SJCRH30 (cell line): ENCODE data around the gene LDLRAD4. TPM values are rescaled to one million over a fixed set of nuclear protein-coding genes. Genes with fewer than 3 reads are reported as not detected.

Experiments
- DNase-seq, 2 experiments: peaks; one replicate each; pipeline ENCODE4 v3.0.0-alpha.2; 2015 to 2020
- H3K27ac ChIP-seq: fragments of 250-450 bp; sonication (Bioruptor Pico); 2 replicates; pipeline ENCODE4 v1.5.1; 2020; ENCODE audit warnings: mild to moderate bottlenecking, moderate library complexity
- H3K27me3 ChIP-seq: fragments of 250-450 bp; sonication (Bioruptor Pico); 2 replicates; pipeline ENCODE4 v1.5.1; 2020; ENCODE audit warnings: mild to moderate bottlenecking, moderate library complexity
- H3K36me3 ChIP-seq: fragments of 250-450 bp; sonication (Bioruptor Pico); 2 replicates; pipeline ENCODE4 v1.5.1; 2020; ENCODE audit warnings: mild to moderate bottlenecking, moderate library complexity
- H3K4me1 ChIP-seq: fragments of 250-450 bp; sonication (Bioruptor Pico); 2 replicates; pipeline ENCODE4 v1.5.1; 2020; ENCODE audit warnings: mild to moderate bottlenecking, moderate library complexity
- H3K4me3 ChIP-seq: fragments of 250-450 bp; sonication (Bioruptor Pico); 2 replicates; pipeline ENCODE4 v1.5.1; 2020; ENCODE audit warnings: mild to moderate bottlenecking, moderate library complexity
- H3K9me3 ChIP-seq: fragments of 250-450 bp; sonication (Bioruptor Pico); replicated peaks from 2 replicates; pipeline ENCODE4 v1.5.1; 2020; ENCODE audit warnings: mild to moderate bottlenecking, moderate library complexity
- total RNA-seq: library from RNA; depleted of rRNA; stranded (reverse); fragments of >200 nt; shearing (Covaris generic); gene quantifications from 2 replicates; pipeline ENCODE4 v1.2.3, GENCODE V29; 2014

LDLRAD4 gene
- total RNA-seq, 1 experiment from 2014 or later, result 0.26 TPM

DNA sequence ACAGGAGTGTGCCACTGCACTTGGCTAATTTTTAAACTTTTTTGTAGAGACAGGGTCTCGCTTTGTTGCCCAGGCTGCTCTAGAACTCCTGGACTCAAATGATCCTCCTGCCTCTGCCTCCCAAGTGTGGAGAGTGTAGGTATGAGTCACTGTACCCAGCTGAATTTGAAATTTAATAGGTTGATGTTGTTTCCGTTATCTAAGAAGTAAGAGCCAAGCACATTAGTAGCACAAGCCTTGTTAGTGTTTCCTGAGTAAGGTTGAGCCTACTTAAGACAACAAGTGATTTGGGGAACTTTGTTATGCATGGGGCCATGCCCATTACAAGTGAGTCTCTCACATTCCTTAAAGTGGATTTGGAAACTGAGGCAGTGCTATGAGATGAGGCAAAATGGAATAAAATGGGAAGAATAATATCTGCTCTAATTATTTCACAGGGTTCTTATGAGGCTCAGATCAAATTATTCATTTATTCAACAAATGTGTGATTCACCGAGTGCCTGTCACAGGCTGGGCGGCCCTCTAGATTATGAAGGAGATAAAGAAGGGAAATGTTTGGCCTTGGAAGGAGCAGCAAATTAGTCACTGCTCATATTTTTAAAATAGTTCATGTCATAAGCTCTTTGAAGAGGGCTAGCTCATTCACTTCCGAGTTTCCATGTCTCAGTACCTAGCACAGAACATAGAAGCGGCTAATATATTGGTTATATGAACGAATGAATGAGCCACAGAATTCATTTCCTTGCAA lies 217.2 kb downstream of the LDLRAD4 start:
- no peak overlapping the region for H3K27ac ChIP-seq
- no peak for DNase-seq
- H3K36me3 ChIP-seq, result no peaks in the 10 kb centered on the region

DNA sequence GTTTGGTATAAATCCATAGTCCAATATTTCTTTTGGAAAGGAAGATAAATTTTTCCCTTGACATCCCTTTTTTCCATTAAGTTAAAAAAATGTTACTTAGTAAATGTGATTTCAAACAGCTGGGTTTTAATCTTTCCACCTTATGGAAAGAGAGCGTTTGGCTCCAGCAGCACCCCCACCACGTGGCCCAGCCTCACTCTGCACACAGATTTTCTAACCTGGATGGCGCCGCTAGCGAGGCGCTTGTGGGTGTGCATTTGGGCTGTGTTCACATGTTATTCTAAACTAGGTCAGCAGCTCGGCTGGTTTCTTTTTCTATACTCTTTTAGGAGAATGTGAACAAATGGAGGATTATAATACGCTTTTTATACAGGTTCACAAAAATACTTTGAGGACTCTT lies 218.0 kb downstream of the LDLRAD4 start:
- no peaks in the 10 kb centered on the region for H3K4me1 ChIP-seq
- no peaks in the 10 kb centered on the region for H3K27me3 ChIP-seq
- H3K36me3 ChIP-seq, result no peaks in the 10 kb centered on the region
- no peak overlapping the region for H3K4me3 ChIP-seq
- DNase-seq, result no peak
- no peaks in the 10 kb centered on the region for H3K9me3 ChIP-seq
- no peak overlapping the region for H3K27ac ChIP-seq

More for the DNA sequence above, 217.2 kb downstream of the LDLRAD4 start:
- no peak overlapping the region for H3K4me3 ChIP-seq
- H3K4me1 ChIP-seq, result no peaks in the 10 kb centered on the region
- no peaks in the 10 kb centered on the region for H3K9me3 ChIP-seq
- H3K27me3 ChIP-seq, result no peaks in the 10 kb centered on the region

DNA sequence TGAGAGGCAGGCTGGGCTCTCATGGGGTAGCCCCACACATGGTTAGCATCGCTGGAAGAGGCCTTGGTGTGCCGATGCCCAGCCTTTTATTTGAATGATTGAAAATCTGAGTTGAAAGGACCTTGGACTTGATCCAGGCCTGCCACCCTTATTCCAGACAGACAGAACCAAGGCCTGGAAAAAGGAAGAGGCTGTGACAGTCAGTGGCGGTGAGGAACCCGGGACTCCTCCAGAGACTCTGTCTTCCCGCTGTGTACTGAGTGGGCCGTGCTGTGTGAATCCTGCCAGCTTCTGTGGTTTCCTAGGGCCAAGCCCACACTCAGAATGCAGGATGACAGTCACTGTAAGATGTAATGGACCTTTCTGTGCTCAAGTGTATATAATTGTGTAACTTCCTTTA lies 218.5 kb downstream of the LDLRAD4 start:
- H3K4me1 ChIP-seq, result no peaks in the 10 kb centered on the region
- H3K4me3 ChIP-seq, result no peak overlapping the region
- no peak overlapping the region for H3K27ac ChIP-seq
- no peaks in the 10 kb centered on the region for H3K36me3 ChIP-seq
- DNase-seq, result no peak
- no peaks in the 10 kb centered on the region for H3K9me3 ChIP-seq
- H3K27me3 ChIP-seq, result no peaks in the 10 kb centered on the region

DNA sequence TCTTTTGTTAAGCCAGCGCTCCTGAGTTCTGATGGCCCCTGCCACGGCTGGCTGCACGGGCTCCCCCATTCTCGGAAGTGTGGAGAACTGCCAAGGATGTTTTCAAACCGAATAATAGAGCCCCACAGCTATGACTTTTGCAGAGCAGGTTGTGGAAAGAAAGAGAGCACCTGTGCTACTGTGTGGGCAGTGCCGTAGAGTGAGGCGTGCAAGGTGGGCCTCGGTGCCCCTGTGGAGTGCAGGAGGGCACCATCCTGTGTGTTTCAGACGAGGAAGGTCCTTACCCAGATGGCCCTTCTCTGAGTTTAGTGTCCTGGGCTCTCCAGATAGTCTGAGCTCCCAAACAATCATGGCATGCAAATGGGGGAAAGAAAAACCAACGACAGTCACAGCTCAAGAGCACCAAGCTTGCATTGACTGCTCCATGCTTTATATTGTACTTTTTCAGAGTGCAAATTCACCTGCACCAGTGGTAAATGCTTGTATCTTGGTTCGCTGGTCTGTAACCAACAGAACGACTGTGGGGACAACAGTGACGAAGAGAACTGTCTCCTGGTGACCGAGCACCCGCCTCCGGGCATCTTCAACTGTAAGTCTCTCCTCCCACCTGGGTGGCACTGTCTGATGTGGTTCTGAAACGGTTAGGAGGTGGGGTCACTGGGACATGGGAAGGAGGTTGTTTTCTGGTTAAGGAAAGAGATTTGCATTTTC lies 219.4 kb downstream of the LDLRAD4 start:
- Histone ChIP-seq H3K4me3 (no peak overlapping the region), H3K27me3 (no peaks in the 10 kb centered on the region), H3K9me3 (no peaks in the 10 kb centered on the region), H3K27ac (no peak overlapping the region), H3K4me1 (no peaks in the 10 kb centered on the region), H3K36me3 (no peaks in the 10 kb centered on the region)
- DNase-seq, result no peak

DNA sequence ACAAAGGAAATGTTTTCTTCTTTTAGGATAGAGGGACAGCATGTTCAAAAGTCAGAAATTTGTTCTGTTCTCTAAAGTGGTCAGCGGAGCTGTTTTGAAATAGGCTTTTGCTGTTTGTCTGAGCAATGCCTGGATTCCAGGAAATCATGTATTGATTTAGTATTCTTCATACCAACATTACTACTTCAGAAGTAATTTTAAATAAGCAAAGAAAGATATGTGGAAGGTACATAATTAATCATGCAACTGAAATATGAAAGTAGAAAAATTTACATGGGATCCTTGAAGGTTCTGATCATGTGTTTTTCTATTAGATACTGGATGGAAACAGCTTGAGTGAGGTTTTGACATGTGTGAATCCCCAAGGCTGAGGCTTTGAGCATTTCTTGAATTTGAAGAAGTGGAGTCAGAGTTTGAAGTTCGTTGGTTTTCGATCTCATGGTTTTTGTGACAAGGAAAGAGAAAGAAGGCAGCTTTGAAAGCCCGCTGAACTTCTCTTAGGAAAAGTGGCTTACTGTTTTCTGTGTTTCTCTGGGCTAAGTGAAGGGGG lies 220.0 kb downstream of the LDLRAD4 start:
- Histone ChIP-seq H3K4me3 (no peak overlapping the region), H3K27me3 (no peaks in the 10 kb centered on the region), H3K9me3 (no peaks in the 10 kb centered on the region), H3K36me3 (no peaks in the 10 kb centered on the region), H3K27ac (no peak overlapping the region), H3K4me1 (no peaks in the 10 kb centered on the region)
- DNase-seq, result no peak

DNA sequence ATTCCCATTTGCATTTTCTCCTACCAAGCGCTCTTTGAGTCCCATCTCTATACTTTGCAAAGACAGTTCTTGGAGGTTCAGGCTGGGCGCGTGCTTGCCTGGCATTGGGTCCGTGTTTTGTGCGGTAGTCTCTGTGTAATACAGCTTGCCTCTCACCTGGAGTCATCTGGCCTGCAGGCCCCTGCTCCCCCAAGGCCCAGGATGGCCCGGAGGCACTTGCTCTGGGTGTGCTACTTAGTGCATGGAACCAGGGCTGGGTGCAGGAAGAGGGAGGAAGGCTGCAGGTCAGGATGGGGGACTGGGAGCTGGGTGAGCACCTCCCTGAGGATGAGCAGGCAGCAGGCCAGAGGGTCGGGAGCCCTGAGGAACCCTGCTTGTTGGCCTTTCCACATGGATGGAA lies 220.9 kb downstream of the LDLRAD4 start:
- no peak overlapping the region for H3K4me3 ChIP-seq
- H3K9me3 ChIP-seq, result no peaks in the 10 kb centered on the region
- H3K27ac ChIP-seq, result no peak overlapping the region
- no peak for DNase-seq
- H3K36me3 ChIP-seq, result no peaks in the 10 kb centered on the region
- no peaks in the 10 kb centered on the region for H3K27me3 ChIP-seq
- H3K4me1 ChIP-seq, result no peaks in the 10 kb centered on the region

DNA sequence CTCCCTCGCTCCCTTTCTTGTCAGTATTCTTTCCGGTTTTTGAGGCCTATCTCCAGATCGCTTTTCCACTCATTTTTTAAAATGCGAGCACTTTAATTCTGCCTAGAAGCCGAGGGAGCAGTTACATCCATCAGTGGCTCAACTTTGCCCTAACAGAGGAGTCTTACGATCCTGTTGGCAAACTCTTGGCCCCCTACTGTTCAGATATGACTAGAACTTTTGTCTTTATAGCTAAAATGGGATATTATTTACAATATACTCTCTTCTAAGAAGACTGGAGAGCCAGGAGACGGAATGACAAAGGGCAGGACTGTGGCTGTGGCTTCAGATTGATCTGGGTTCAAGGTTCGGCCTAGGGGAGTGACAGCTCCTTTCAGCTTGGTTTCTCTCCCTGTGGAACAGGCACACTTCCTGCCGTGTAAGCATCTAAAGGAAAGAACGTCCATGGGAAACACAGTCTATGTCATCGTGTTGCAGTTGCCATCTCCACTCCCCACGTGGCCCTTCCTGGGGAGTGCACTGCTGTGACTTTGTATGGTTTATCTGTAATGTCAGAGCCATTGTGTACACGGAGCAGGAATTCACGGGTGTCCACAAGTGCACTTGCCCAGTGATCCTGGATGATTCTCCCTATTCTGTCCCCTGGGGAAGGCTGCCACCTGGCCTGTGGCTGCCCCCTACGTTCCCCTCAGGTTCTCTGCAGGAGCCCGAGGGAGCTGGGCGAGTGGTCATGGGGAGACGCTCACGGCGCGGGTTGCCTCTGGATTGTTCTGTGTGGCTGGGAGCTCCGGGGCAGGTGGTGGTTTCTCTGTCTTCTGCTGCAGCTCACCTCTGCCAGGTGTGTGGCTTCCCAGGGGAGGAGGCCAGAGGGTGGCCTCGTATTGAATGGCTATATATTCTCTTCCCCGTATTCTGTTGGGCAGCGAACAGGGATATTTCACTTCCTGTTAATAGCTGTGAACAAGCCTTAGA lies 222.0 kb downstream of the LDLRAD4 start:
- no peak for DNase-seq
- no peaks in the 10 kb centered on the region for H3K9me3 ChIP-seq
- H3K36me3 ChIP-seq, result no peaks in the 10 kb centered on the region
- H3K4me1 ChIP-seq, result no peaks in the 10 kb centered on the region
- H3K4me3 ChIP-seq, result no peak overlapping the region
- H3K27me3 ChIP-seq, result no peaks in the 10 kb centered on the region
- no peak overlapping the region for H3K27ac ChIP-seq

DNA sequence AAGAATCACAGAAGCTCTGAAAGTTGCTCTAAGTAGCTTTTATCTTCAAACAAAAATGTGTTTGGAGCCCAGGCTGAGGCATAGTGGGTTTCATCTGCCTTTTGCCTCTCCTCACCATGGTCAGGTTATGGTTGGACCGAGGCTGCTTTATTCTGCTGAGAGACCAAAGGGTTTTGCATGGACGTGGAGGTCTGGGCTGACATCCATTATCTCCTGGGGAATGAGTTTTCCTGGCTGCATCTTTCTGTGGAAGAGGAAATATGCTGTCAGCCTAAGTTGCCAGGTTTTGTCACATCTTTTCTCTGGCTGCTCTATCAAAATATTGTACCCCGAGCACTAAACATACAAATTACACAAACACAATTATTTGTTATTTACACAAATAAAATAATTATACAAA lies 223.2 kb downstream of the LDLRAD4 start:
- no peaks in the 10 kb centered on the region for H3K36me3 ChIP-seq
- no peak overlapping the region for H3K27ac ChIP-seq
- H3K27me3 ChIP-seq, result no peaks in the 10 kb centered on the region
- no peak overlapping the region for H3K4me3 ChIP-seq
- no peaks in the 10 kb centered on the region for H3K9me3 ChIP-seq
- no peak for DNase-seq
- no peaks in the 10 kb centered on the region for H3K4me1 ChIP-seq

DNA sequence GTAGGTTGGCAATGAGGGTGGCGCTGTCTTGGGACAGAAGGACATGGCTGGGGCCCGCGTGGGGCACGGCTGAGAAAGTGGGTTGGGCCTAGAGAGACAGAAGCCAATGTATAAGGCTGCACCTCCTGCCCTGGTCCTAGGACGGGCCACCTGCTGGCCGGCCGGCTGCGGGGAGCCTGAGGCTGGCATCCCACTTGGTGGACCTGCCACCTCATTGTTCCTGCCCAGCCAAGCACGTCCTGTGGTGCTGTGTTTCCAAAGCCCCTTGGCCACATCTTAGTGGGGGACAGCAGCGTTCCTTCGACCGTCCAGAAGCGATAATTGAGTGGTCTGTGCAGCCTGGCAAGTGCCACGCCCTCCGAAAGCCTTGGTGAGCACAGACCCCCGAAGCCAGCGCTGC lies 223.9 kb downstream of the LDLRAD4 start:
- Histone ChIP-seq H3K27me3 (no peaks in the 10 kb centered on the region), H3K4me3 (no peak overlapping the region), H3K36me3 (no peaks in the 10 kb centered on the region), H3K9me3 (no peaks in the 10 kb centered on the region), H3K4me1 (no peaks in the 10 kb centered on the region), H3K27ac (no peak overlapping the region)
- no peak for DNase-seq

DNA sequence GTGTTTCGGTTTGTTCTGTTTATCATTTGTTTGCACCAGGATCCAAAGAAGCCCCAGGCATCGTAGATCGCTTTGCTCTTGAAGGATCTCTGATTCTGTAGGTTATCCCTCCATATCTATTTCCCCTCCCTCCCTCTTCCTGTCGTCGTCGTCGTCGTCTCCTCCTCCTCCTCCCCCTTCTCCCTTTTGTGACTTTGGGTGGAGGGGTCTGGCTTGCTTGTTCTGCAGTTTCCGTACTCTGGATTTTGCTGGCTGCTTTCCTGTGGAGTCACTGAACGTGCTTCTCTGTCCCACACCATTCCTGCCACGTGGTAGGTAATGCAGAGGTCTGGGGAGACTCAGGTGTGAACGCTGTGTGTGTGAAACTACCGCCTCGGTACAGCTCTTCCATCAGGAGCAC lies 225.0 kb downstream of the LDLRAD4 start:
- no peak overlapping the region for H3K4me3 ChIP-seq
- DNase-seq, result no peak
- no peak overlapping the region for H3K27ac ChIP-seq
- H3K4me1 ChIP-seq, result no peaks in the 10 kb centered on the region
- no peaks in the 10 kb centered on the region for H3K36me3 ChIP-seq
- no peaks in the 10 kb centered on the region for H3K27me3 ChIP-seq
- no peaks in the 10 kb centered on the region for H3K9me3 ChIP-seq

DNA sequence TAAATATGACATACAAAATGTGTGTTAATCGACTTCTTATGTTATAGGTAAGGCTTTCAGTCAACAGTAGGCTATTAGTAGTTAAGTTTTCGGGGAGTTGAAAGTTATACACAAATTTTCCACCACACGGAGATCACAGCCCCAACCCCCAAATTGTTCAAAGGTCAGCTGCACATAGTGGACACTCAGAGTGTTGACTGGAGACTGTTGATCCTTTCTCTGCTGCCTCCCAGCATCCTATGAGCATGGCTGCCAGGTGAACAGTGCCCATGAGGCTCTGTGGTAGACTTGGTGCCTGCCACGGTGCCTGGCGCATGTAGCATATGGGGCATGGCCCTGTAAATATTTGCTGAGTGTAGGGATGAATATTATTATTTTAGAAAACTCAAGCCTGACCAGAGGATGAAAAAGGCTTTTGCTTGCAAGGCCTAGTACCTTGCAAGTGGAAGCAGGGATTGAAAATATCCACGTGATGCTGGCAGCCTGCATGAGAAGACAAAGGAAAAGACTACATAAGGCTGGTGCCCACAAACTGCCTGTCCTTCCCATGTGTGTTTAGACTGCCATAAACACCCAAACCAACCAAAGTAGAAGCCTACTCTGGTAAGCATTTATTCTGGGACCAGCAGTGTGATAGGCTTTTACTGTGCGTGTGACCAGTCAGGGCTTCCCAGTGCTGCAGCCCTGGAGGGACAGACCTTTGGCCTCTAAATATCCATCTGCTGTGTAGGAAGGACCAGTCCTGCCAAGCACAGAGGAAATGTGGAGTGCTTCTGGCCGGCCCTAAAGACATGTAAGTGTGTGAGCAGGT lies 226.1 kb downstream of the LDLRAD4 start:
- Histone ChIP-seq H3K36me3 (no peaks in the 10 kb centered on the region), H3K4me3 (no peak overlapping the region), H3K27ac (no peak overlapping the region), H3K4me1 (no peaks in the 10 kb centered on the region), H3K9me3 (no peaks in the 10 kb centered on the region), H3K27me3 (no peaks in the 10 kb centered on the region)
- DNase-seq, result no peak

DNA sequence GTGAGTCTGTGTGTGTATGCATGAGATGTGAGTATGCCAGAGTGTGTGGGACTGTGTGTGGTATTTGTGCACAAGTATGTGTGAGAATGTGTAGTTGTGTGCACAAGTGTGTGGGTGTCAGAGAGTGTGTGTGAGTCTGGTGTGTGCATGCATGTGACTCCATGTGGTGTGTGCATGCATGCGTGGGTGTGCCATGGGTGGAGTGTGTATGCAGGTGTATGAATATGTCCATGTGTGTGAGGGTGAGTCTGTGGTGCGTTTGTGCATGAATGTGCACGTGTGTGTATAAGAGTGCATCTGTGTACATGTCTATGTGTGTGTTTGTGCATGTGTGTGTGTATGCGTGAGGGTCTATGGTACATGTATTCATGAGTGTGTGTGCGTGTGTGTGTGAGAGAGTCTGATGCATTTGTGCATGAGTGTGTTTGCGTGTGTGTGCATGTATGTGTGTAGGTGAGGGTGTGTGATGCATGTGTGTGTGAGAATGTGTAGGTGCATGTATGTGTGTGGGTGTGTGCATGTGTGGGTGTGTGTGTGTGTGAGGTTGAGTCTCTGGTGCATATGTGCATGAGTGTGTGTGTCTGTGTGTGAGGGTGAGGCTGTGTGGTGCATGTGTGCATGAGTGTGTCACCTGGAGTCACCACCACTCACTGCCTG lies 226.8 kb downstream of the LDLRAD4 start:
- H3K4me1 ChIP-seq, result no peaks in the 10 kb centered on the region
- no peak overlapping the region for H3K4me3 ChIP-seq
- H3K36me3 ChIP-seq, result no peaks in the 10 kb centered on the region
- H3K9me3 ChIP-seq, result no peaks in the 10 kb centered on the region
- no peak for DNase-seq
- H3K27me3 ChIP-seq, result no peaks in the 10 kb centered on the region
- no peak overlapping the region for H3K27ac ChIP-seq

DNA sequence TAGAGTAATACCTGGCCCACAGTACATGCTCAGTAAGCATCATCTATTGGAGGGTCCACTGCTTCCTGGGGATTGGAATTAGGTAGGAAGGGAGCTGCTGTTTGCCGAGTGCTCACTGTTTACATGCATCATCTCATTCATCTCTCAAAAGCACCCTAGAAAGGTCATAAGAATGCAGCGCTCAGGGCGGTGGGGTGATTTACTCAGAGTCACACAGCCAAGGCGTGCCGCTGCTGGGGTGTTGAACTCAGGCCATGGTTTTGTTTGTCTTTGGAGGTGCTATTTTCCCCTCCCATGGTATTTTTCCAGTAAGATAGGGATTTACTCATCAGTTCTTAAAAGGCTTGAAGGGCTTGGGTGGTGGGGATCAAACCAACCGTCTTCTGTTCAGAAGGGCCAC lies 227.5 kb downstream of the LDLRAD4 start:
- no peaks in the 10 kb centered on the region for H3K36me3 ChIP-seq
- no peak overlapping the region for H3K27ac ChIP-seq
- no peak overlapping the region for H3K4me3 ChIP-seq
- no peaks in the 10 kb centered on the region for H3K4me1 ChIP-seq
- H3K27me3 ChIP-seq, result no peaks in the 10 kb centered on the region
- DNase-seq, result no peak
- H3K9me3 ChIP-seq, result no peaks in the 10 kb centered on the region
